Gastrocnemius medialis (tissue), 4 donors: ENCODE results near the gene PAQR6.

Experiments used
- POLR2A ChIP-seq, 2 donors: fragments of 450-650 bp; IDR thresholded peaks; one replicate each; pipeline ENCODE4 v1.6.1; 2017; ENCODE audit warnings: antibody characterized with exemption in 2 of 2, mild to moderate bottlenecking in 2 of 2, moderate library complexity in 2 of 2
- TF ChIP-seq, protein P1 (sequence below), 5 experiments: fragments of 450-650 bp in 3 of 5; fragments of 200-600 bp in 2 of 5; sonication (generic) in 2 of 5; IDR thresholded peaks in 4 of 5; conservative IDR thresholded peaks in 1 of 5; 1 replicate in 4 of 5; 2 replicates in 1 of 5; pipeline ENCODE4 v1.5.1; 2016 to 2019; ENCODE audit warnings: antibody characterized with exemption in 5 of 5, mild to moderate bottlenecking in 3 of 5, moderate library complexity in 3 of 5

DNA sequence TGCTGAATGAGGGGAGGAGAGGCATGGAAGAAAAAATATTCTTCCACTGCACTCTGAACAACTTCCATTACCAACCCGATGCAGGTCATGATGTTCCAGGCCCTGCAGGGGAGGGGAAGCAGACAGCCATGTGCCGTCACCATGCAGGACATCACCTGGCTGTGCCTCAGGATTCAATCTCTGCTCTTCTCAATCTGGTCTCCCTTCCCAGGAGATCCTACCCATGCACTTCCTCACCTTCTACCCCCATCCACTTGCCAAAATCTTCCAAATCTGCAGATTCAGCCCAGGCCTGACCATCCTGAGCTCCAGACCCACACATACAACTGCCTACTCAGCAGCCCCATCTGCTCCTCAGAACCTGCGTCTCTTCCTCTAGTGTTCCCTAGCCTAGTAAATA lies 5.8 kb upstream of the PAQR6 start:
- TF ChIP-seq, protein P1, sequence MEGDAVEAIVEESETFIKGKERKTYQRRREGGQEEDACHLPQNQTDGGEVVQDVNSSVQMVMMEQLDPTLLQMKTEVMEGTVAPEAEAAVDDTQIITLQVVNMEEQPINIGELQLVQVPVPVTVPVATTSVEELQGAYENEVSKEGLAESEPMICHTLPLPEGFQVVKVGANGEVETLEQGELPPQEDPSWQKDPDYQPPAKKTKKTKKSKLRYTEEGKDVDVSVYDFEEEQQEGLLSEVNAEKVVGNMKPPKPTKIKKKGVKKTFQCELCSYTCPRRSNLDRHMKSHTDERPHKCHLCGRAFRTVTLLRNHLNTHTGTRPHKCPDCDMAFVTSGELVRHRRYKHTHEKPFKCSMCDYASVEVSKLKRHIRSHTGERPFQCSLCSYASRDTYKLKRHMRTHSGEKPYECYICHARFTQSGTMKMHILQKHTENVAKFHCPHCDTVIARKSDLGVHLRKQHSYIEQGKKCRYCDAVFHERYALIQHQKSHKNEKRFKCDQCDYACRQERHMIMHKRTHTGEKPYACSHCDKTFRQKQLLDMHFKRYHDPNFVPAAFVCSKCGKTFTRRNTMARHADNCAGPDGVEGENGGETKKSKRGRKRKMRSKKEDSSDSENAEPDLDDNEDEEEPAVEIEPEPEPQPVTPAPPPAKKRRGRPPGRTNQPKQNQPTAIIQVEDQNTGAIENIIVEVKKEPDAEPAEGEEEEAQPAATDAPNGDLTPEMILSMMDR (IDR thresholded peaks at IDR 0.05 in 4 of 5, conservative IDR thresholded peaks at IDR 0.05 in 1 of 5) = no peak
- no peak for TF ChIP-seq POLR2A (IDR thresholded peaks at IDR 0.05)
